GM23338 (cell line): ENCODE results near the gene DIRAS3. TPM values are rescaled to one million over a fixed set of nuclear protein-coding genes. Genes with fewer than 3 reads are reported as not detected.

Experiments
- ATAC-seq: fragments of 200-7000 bp; cut with Tn5 transposase; 3 replicates; pipeline ENCODE4 v1.9.1; 2020
- DNase-seq: peaks from one replicate; pipeline ENCODE4 v3.0.0-alpha.2; 2015; ENCODE audit warnings: low spot score
- H2AFZ ChIP-seq: fragments of 200-600 bp; sonication (generic); 2 replicates; pipeline ENCODE4 v1.8.0; 2016; ENCODE audit warnings: antibody characterized with exemption, mild to moderate bottlenecking, moderate library complexity
- H3F3A ChIP-seq: fragments of 200-600 bp; sonication (generic); replicated peaks from 2 replicates; pipeline ENCODE4 v1.8.0; 2017; ENCODE audit warnings: antibody characterized with exemption, mixed run types, low read depth
- H3K27ac ChIP-seq: fragments of 200-600 bp; sonication (generic); 2 replicates; pipeline ENCODE4 v1.6.1; 2016; ENCODE audit warnings: low read depth
- H3K27me3 ChIP-seq: fragments of 200-600 bp; sonication (generic); 2 replicates; pipeline ENCODE4 v1.8.0; 2016; ENCODE audit warnings: mild to moderate bottlenecking, mixed run types, moderate library complexity; ENCODE audit not compliant: insufficient read depth
- H3K36me3 ChIP-seq: fragments of 200-600 bp; sonication (generic); 2 replicates; pipeline ENCODE4 v1.8.0; 2016; ENCODE audit warnings: mild to moderate bottlenecking; ENCODE audit not compliant: insufficient read depth
- H3K4me1 ChIP-seq: fragments of 200-600 bp; sonication (generic); 2 replicates; pipeline ENCODE4 v1.8.0; 2016; ENCODE audit warnings: mild to moderate bottlenecking, moderate library complexity; ENCODE audit not compliant: insufficient read depth
- H3K4me2 ChIP-seq: fragments of 200-600 bp; sonication (generic); 2 replicates; pipeline ENCODE4 v1.7.1; 2017; ENCODE audit warnings: mixed run types
- H3K4me3 ChIP-seq: fragments of 200-600 bp; sonication (generic); 2 replicates; pipeline ENCODE4 v1.6.1; 2016; ENCODE audit warnings: mixed run types
- H3K79me2 ChIP-seq: fragments of 200-600 bp; sonication (generic); replicated peaks from 2 replicates; pipeline ENCODE4 v1.8.0; 2017; ENCODE audit warnings: mild to moderate bottlenecking; ENCODE audit not compliant: insufficient read depth
- H3K9me2 ChIP-seq: fragments of 200-600 bp; sonication (generic); 2 replicates; pipeline ENCODE4 v1.8.0; 2017; ENCODE audit not compliant: insufficient read depth
- H4K20me1 ChIP-seq: fragments of 200-600 bp; sonication (generic); replicated peaks from 2 replicates; pipeline ENCODE4 v1.8.0; 2017; ENCODE audit warnings: mild to moderate bottlenecking; ENCODE audit not compliant: insufficient read depth
- H3K27ac Mint-ChIP-seq: 2 replicates; pipeline ENCODE4 v1.8.0; 2020; ENCODE audit warnings: inconsistent platforms, mild to moderate bottlenecking, moderate library complexity, mixed read lengths
- H3K27me3 Mint-ChIP-seq: 3 replicates; pipeline ENCODE4 v1.8.0; 2022; ENCODE audit warnings: low read depth, mild to moderate bottlenecking, moderate library complexity, mixed read lengths, inconsistent platforms; ENCODE audit not compliant: insufficient read depth, poor library complexity
- H3K36me3 Mint-ChIP-seq: 3 replicates; pipeline ENCODE4 v1.8.0; 2021; ENCODE audit warnings: low read depth, mild to moderate bottlenecking, inconsistent platforms, moderate library complexity, mixed read lengths
- H3K4me1 Mint-ChIP-seq: 3 replicates; pipeline ENCODE4 v1.8.0; 2020; ENCODE audit warnings: mild to moderate bottlenecking, inconsistent platforms, mixed read lengths
- H3K4me3 Mint-ChIP-seq: 3 replicates; pipeline ENCODE4 v1.8.0; 2021; ENCODE audit warnings: moderate library complexity, mild to moderate bottlenecking, inconsistent platforms, mixed read lengths
- H3K9me3 Mint-ChIP-seq: 3 replicates; pipeline ENCODE4 v1.8.0; 2020; ENCODE audit warnings: moderate library complexity, mild to moderate bottlenecking, inconsistent platforms, mixed read lengths
- CREB1 ChIP-seq: fragments of 250-450 bp; sonication (Bioruptor Pico); IDR thresholded peaks from 2 replicates; pipeline ENCODE4 v1.5.0; 2020; ENCODE audit warnings: low read depth, mild to moderate bottlenecking, moderate library complexity
- EZH2 ChIP-seq: fragments of 200-600 bp; sonication (generic); IDR thresholded peaks from one replicate; pipeline ENCODE4 v1.8.0; 2017; ENCODE audit warnings: antibody characterized with exemption, mild to moderate bottlenecking, low read depth; ENCODE audit not compliant: unreplicated experiment
- EZH2phosphoT487 ChIP-seq: fragments of 200-600 bp; sonication (generic); IDR thresholded peaks from one replicate; pipeline ENCODE4 v1.8.1; 2018; ENCODE audit warnings: antibody characterized with exemption; ENCODE audit not compliant: unreplicated experiment
- JUNB ChIP-seq: IDR thresholded peaks from one replicate; pipeline ENCODE4 v1.6.1; 2016; ENCODE audit warnings: antibody characterized with exemption; ENCODE audit not compliant: unreplicated experiment
- NANOG ChIP-seq: IDR thresholded peaks from 2 replicates; pipeline ENCODE4 v1.6.1; 2016; ENCODE audit warnings: antibody characterized with exemption, borderline replicate concordance
- POLR2AphosphoS5 ChIP-seq: IDR thresholded peaks from 2 replicates; pipeline ENCODE4 v1.6.1; 2016; ENCODE audit warnings: antibody characterized with exemption, low read depth
- STAT1 ChIP-seq: IDR thresholded peaks from one replicate; pipeline ENCODE4 v1.6.1; 2016; ENCODE audit warnings: antibody characterized with exemption; ENCODE audit not compliant: unreplicated experiment
- ZNF114 ChIP-seq: fragments of 250-450 bp; sonication (Bioruptor Pico); IDR thresholded peaks from 2 replicates; pipeline ENCODE4 v1.5.0; 2020; ENCODE audit warnings: mild to moderate bottlenecking, moderate library complexity
- ZNF331 ChIP-seq: fragments of 250-450 bp; sonication (Bioruptor Pico); IDR thresholded peaks from 2 replicates; pipeline ENCODE4 v1.5.0; 2020; ENCODE audit warnings: low read depth, mild to moderate bottlenecking, moderate library complexity
- ZNF462 ChIP-seq: fragments of 250-450 bp; sonication (Bioruptor Pico); IDR thresholded peaks from 2 replicates; pipeline ENCODE4 v1.5.0; 2020; ENCODE audit warnings: mild to moderate bottlenecking, moderate library complexity
- polyA plus RNA-seq: library from polyadenylated mRNA; unstranded; fragments of >200 nt; fragmentation: Nextera tagmentation; extraction: Ambion mirVana; gene quantifications from 2 replicates; pipeline ENCODE4 v1.2.1, GENCODE V29; 2016
- total RNA-seq: library from RNA; depleted of rRNA; stranded (reverse); fragments of >200 nt; shearing (Covaris generic); gene quantifications from 2 replicates; pipeline ENCODE4 v1.2.3, GENCODE V29; 2014
- TF ChIP-seq, protein P1 (sequence below), 2 experiments: fragments of 200-600 bp in 1 of 2; sonication (generic) in 1 of 2; conservative IDR thresholded peaks; 2 replicates each; pipeline versions ENCODE4 v1.5.1 to v1.6.1; 2016 to 2017; ENCODE audit warnings: antibody characterized with exemption in 2 of 2, low read depth in 2 of 2, mild to moderate bottlenecking in 2 of 2, moderate library complexity in 1 of 2
- TF ChIP-seq, protein P2 (sequence below): IDR thresholded peaks from 2 replicates; pipeline ENCODE4 v1.6.1; 2016; ENCODE audit warnings: antibody characterized with exemption
- TF ChIP-seq, protein P3 (sequence below): IDR thresholded peaks from one replicate; pipeline ENCODE4 v1.6.1; 2018; ENCODE audit warnings: antibody characterized with exemption; ENCODE audit not compliant: unreplicated experiment

DIRAS3 gene
- total and polyA plus RNA-seq, 2 experiments from 2014 or later, result 0.21 to 0.40 TPM

GRCh38 chr1:68011657-68012375 is 38.6 kb downstream of the DIRAS3 start:
- H3K9me3 Mint-ChIP-seq, result no peaks in the 10 kb centered on the region
- H3K79me2 ChIP-seq, result no peaks in the 10 kb centered on the region
- ATAC-seq, result no peak
- no peaks in the 10 kb centered on the region for H3K36me3 Mint-ChIP-seq
- no peak for DNase-seq
- H4K20me1 ChIP-seq, result no peaks in the 10 kb centered on the region
- no peaks in the 10 kb centered on the region for H3K27me3 Mint-ChIP-seq
- H3K4me1 Mint-ChIP-seq, result no peaks in the 10 kb centered on the region
- no peak overlapping the region for H3K4me2 ChIP-seq
- H3F3A ChIP-seq, result no peaks in the 10 kb centered on the region
- H3K4me1 ChIP-seq, result no peaks in the 10 kb centered on the region
- no peak overlapping the region for H3K27ac Mint-ChIP-seq
- TF ChIP-seq ZNF462 (CRISPR knock-in tag) (no peak), JUNB (no peak), STAT1 (no peak), CREB1 (CRISPR knock-in tag) (no peak), EZH2phosphoT487 (no peak), ZNF331 (CRISPR knock-in tag) (no peak), NANOG (no peak), EZH2 (no peak), ZNF114 (CRISPR knock-in tag) (no peak), POLR2AphosphoS5 (no peak)
- TF ChIP-seq, protein P1, sequence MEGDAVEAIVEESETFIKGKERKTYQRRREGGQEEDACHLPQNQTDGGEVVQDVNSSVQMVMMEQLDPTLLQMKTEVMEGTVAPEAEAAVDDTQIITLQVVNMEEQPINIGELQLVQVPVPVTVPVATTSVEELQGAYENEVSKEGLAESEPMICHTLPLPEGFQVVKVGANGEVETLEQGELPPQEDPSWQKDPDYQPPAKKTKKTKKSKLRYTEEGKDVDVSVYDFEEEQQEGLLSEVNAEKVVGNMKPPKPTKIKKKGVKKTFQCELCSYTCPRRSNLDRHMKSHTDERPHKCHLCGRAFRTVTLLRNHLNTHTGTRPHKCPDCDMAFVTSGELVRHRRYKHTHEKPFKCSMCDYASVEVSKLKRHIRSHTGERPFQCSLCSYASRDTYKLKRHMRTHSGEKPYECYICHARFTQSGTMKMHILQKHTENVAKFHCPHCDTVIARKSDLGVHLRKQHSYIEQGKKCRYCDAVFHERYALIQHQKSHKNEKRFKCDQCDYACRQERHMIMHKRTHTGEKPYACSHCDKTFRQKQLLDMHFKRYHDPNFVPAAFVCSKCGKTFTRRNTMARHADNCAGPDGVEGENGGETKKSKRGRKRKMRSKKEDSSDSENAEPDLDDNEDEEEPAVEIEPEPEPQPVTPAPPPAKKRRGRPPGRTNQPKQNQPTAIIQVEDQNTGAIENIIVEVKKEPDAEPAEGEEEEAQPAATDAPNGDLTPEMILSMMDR (conservative IDR thresholded peaks at IDR 0.05; ENCODE audit: low read depth in 2 of 2), result no peak
- TF ChIP-seq, protein P2, sequence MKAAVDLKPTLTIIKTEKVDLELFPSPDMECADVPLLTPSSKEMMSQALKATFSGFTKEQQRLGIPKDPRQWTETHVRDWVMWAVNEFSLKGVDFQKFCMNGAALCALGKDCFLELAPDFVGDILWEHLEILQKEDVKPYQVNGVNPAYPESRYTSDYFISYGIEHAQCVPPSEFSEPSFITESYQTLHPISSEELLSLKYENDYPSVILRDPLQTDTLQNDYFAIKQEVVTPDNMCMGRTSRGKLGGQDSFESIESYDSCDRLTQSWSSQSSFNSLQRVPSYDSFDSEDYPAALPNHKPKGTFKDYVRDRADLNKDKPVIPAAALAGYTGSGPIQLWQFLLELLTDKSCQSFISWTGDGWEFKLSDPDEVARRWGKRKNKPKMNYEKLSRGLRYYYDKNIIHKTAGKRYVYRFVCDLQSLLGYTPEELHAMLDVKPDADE, result no peak
- TF ChIP-seq, protein P3, sequence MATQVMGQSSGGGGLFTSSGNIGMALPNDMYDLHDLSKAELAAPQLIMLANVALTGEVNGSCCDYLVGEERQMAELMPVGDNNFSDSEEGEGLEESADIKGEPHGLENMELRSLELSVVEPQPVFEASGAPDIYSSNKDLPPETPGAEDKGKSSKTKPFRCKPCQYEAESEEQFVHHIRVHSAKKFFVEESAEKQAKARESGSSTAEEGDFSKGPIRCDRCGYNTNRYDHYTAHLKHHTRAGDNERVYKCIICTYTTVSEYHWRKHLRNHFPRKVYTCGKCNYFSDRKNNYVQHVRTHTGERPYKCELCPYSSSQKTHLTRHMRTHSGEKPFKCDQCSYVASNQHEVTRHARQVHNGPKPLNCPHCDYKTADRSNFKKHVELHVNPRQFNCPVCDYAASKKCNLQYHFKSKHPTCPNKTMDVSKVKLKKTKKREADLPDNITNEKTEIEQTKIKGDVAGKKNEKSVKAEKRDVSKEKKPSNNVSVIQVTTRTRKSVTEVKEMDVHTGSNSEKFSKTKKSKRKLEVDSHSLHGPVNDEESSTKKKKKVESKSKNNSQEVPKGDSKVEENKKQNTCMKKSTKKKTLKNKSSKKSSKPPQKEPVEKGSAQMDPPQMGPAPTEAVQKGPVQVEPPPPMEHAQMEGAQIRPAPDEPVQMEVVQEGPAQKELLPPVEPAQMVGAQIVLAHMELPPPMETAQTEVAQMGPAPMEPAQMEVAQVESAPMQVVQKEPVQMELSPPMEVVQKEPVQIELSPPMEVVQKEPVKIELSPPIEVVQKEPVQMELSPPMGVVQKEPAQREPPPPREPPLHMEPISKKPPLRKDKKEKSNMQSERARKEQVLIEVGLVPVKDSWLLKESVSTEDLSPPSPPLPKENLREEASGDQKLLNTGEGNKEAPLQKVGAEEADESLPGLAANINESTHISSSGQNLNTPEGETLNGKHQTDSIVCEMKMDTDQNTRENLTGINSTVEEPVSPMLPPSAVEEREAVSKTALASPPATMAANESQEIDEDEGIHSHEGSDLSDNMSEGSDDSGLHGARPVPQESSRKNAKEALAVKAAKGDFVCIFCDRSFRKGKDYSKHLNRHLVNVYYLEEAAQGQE, result no peak
- no peaks in the 10 kb centered on the region for H3K27me3 ChIP-seq
- H3K36me3 ChIP-seq, result no peaks in the 10 kb centered on the region
- H3K9me2 ChIP-seq, result no peaks in the 10 kb centered on the region
- H2AFZ ChIP-seq, result no peak overlapping the region
- H3K4me3 ChIP-seq, result no peak overlapping the region
- no peak overlapping the region for H3K4me3 Mint-ChIP-seq
- no peak overlapping the region for H3K27ac ChIP-seq
